ENCODE measurements around the gene RPL10. TPM values are rescaled to one million over a fixed set of nuclear protein-coding genes. Genes with fewer than 3 reads are reported as not detected.

The RPL10 gene
- polyA plus RNA-seq, 1 donor (not counting 4 experiments of a cell fraction or from before 2014, with no cell fraction given), result 2,926 TPM

DNA sequence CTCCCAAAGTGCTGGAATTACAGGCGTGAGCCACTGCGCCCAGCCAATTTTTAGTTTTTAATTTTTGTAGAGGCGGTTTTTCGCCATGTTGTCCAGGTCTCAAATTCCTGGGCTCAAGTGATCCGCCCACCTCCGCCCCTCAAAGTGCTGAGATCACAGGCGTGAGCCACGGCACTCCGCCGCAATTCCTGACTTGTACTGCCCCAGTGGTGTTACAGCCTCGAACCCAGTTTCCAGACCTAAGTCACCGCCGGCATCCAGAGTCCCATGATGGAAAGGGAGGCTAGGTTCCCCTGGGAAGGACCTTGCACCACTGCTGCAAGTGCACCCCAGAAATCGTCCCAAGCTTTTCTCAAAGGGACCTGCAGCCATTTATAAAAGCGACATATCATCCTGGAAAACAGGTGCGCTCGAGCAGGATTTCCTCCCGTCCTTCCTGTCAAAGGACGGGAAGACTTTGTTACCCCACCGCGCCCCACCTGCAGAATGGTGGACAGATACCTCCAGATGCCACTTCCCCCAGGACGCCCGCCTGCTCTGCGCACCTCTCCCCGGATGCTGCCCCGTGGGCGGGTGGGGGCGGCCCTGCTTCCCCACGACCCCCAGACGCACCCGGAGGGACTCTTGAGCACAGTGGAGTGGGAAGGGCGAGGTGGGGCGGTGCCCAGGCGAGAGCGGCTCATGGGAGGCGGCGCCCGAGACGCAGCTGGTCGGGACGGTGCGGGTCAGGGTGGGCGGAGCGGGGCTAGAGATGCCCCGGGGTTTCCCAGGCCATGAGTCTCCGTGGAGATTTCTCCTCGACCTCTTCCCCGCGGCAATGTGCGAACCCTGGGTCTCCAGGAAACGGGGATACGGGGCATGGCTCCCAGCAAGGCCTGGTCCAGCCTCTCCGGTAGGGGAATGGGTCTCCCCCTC, 947 bp upstream of the RPL10 start:
- Histone ChIP-seq H2AFZ (ENCODE audit: control insufficient read depth, low read length) (no peak overlapping the region), H3K4me2 (ENCODE audit: control insufficient read depth, extremely low read depth, insufficient read depth, low read depth, low read length) (peak overlapping the region; percentile 79), H3K9me1 (ENCODE audit: control insufficient read depth, extremely low read depth, insufficient read depth, low read length) (no peaks in the 10 kb centered on the region), H3K27ac (ENCODE audit: control insufficient read depth, insufficient read depth, low read length) (peak overlapping the region; percentile 92), H3K4me3 (ENCODE audit: control insufficient read depth in 2 of 3, extremely low read depth in 1 of 3, insufficient read depth in 2 of 3, low read depth in 1 of 3, low read length in 3 of 3) (peak overlapping the region; percentile 52 to 80 (median 65)), H3K4me1 (ENCODE audit: control insufficient read depth, extremely low read depth, insufficient read depth, low read length) (peaks cover 2% of the 10 kb centered on the region), H3K27me3 (ENCODE audit: control insufficient read depth, extremely low read depth, insufficient read depth, low read length) (no peaks in the 10 kb centered on the region), H3K79me2 (ENCODE audit: control insufficient read depth, insufficient read depth, low read length) (peaks cover 13% of the 10 kb centered on the region), H4K20me1 (ENCODE audit: control insufficient read depth, extremely low read depth, insufficient read depth, low read length) (no peaks in the 10 kb centered on the region), H3K36me3 (ENCODE audit: control insufficient read depth in 2 of 2, extremely low read depth in 1 of 2, insufficient read depth in 2 of 2, low read length in 2 of 2) (peaks cover 4 to 18% of the 10 kb centered on the region in 2 experiments), H3K9me3 (ENCODE audit: control insufficient read depth, low read depth, low read length) (no peaks in the 10 kb centered on the region), H3K9ac (ENCODE audit: control insufficient read depth, extremely low read depth, insufficient read depth, low read length) (peak overlapping the region; percentile 98)
- DNase-seq (ENCODE audit: low read depth, low spot score) (no peak), FAIRE-seq (no peak)
- TF ChIP-seq, protein P1, sequence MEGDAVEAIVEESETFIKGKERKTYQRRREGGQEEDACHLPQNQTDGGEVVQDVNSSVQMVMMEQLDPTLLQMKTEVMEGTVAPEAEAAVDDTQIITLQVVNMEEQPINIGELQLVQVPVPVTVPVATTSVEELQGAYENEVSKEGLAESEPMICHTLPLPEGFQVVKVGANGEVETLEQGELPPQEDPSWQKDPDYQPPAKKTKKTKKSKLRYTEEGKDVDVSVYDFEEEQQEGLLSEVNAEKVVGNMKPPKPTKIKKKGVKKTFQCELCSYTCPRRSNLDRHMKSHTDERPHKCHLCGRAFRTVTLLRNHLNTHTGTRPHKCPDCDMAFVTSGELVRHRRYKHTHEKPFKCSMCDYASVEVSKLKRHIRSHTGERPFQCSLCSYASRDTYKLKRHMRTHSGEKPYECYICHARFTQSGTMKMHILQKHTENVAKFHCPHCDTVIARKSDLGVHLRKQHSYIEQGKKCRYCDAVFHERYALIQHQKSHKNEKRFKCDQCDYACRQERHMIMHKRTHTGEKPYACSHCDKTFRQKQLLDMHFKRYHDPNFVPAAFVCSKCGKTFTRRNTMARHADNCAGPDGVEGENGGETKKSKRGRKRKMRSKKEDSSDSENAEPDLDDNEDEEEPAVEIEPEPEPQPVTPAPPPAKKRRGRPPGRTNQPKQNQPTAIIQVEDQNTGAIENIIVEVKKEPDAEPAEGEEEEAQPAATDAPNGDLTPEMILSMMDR (optimal IDR thresholded peaks at IDR 0.05 in 1 of 3, IDR thresholded peaks at IDR 0.05 in 1 of 3, conservative IDR thresholded peaks at IDR 0.05 in 1 of 3; ENCODE audit: extremely low read depth in 1 of 3, insufficient read depth in 2 of 3, low read length in 3 of 3), result no peak
- TF ChIP-seq EZH2 (IDR thresholded peaks at IDR 0.05; ENCODE audit: low read length), result no peak
- dilution Hi-C loops (cut with MboI; ENCODE audit: extremely low pct_ligation_motif_present, low sequenced_read_pairs), result no loop called here

DNA sequence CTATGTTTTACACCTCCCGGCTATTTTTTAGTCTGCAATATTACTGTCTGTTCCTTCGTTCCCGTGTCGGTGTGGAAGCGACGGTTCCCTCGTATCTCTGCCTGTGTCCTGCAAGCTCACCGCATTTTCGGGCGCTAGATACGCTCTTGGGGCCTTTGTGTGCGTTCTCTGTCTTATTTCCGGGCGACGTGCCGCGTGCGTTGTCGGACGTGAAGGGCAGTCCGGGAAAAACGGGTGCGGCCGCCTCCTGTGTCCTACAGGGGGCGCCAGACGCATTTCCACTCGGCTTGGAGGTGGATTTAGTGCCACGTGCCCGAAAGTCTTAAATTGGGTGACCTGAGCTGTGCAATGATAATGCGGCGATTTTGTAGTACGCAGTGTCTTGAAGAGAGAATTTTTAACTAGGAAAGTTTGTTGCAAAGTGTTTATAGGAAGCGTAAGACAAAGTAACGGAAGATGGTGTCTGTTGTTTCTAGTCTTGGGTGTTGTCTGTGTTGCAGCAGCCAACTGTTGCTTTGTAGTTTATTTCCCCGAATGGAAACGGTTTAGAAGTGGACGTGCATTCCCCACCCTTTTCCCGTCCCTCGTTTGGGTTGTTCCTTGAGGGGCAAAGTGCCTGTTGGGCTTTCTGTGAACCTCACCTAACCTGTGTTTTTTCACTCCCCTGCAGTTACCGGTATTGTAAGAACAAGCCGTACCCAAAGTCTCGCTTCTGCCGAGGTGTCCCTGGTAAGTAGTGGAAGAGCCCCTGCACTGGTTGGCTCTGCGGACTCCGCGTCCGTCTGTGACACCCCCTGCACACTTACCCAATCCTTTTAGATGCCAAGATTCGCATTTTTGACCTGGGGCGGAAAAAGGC, 720 bp downstream of the RPL10 start:
- DNase-seq (ENCODE audit: low read depth, low spot score) (no peak), FAIRE-seq (no peak)
- Histone ChIP-seq H2AFZ (ENCODE audit: control insufficient read depth, low read length) (no peak overlapping the region), H3K4me1 (ENCODE audit: control insufficient read depth, extremely low read depth, insufficient read depth, low read length) (peaks cover 2% of the 10 kb centered on the region), H3K4me3 (ENCODE audit: control insufficient read depth in 2 of 3, extremely low read depth in 1 of 3, insufficient read depth in 2 of 3, low read depth in 1 of 3, low read length in 3 of 3) (peak overlapping the region; percentile 60 to 80 (median 65)), H4K20me1 (ENCODE audit: control insufficient read depth, extremely low read depth, insufficient read depth, low read length) (no peaks in the 10 kb centered on the region), H3K4me2 (ENCODE audit: control insufficient read depth, extremely low read depth, insufficient read depth, low read depth, low read length) (peak overlapping the region; percentile 83), H3K27ac (ENCODE audit: control insufficient read depth, insufficient read depth, low read length) (peak overlapping the region; percentile 92), H3K9me3 (ENCODE audit: control insufficient read depth, low read depth, low read length) (no peaks in the 10 kb centered on the region), H3K9ac (ENCODE audit: control insufficient read depth, extremely low read depth, insufficient read depth, low read length) (peak overlapping the region; percentile 98), H3K9me1 (ENCODE audit: control insufficient read depth, extremely low read depth, insufficient read depth, low read length) (no peaks in the 10 kb centered on the region), H3K36me3 (ENCODE audit: control insufficient read depth in 2 of 2, extremely low read depth in 1 of 2, insufficient read depth in 2 of 2, low read length in 2 of 2) (peaks cover 4 to 18% of the 10 kb centered on the region in 2 experiments), H3K27me3 (ENCODE audit: control insufficient read depth, extremely low read depth, insufficient read depth, low read length) (no peaks in the 10 kb centered on the region), H3K79me2 (ENCODE audit: control insufficient read depth, insufficient read depth, low read length) (peaks cover 13% of the 10 kb centered on the region)
- TF ChIP-seq EZH2 (IDR thresholded peaks at IDR 0.05; ENCODE audit: low read length), result no peak
- TF ChIP-seq, protein P1 (optimal IDR thresholded peaks at IDR 0.05 in 1 of 3, IDR thresholded peaks at IDR 0.05 in 1 of 3, conservative IDR thresholded peaks at IDR 0.05 in 1 of 3; ENCODE audit: extremely low read depth in 1 of 3, insufficient read depth in 2 of 3, low read length in 3 of 3), result peak in 2 of 3 experiments; percentile 66 to 67
- dilution Hi-C loops (cut with MboI; ENCODE audit: extremely low pct_ligation_motif_present, low sequenced_read_pairs), result no loop called here

Measured in keratinocyte (primary cell).